ENCODE results near the gene SERTAD2.

The SERTAD2 gene

GRCh38 chr2:64626963-64627760 is 26.6 kb downstream of the SERTAD2 start:
- no peak for DNase-seq

- no peak for DNase-seq
Observed at GRCh38 chr2:64626146-64626809, 27.4 kb downstream of the SERTAD2 start.

GRCh38 chr2:64625299-64626145 is 28.2 kb downstream of the SERTAD2 start:
- DNase-seq = no peak

- DNase-seq = no peak
Observed at GRCh38 chr2:64624862-64625261, 28.9 kb downstream of the SERTAD2 start.

- DNase-seq = no peak
Observed at GRCh38 chr2:64624108-64624610, 29.6 kb downstream of the SERTAD2 start.

- DNase-seq = no peak
Observed at GRCh38 chr2:64623242-64623850, 30.4 kb downstream of the SERTAD2 start.

- no peak for DNase-seq
Observed at GRCh38 chr2:64622443-64623241, 31.1 kb downstream of the SERTAD2 start.

GRCh38 chr2:64620661-64621060 is 33.1 kb downstream of the SERTAD2 start:
- DNase-seq = no peak

- DNase-seq = no peak
Observed at GRCh38 chr2:64617631-64618151, 36.0 kb downstream of the SERTAD2 start.

- DNase-seq = no peak
Observed at GRCh38 chr2:64615844-64616536, 37.7 kb downstream of the SERTAD2 start.

GRCh38 chr2:64615192-64615763 is 38.4 kb downstream of the SERTAD2 start:
- no peak for DNase-seq

- no peak for DNase-seq
Observed at GRCh38 chr2:64613276-64613675, 40.4 kb downstream of the SERTAD2 start.

GRCh38 chr2:64612575-64613195 is 41.0 kb downstream of the SERTAD2 start:
- DNase-seq = no peak

GRCh38 chr2:64610316-64610855 is 43.3 kb downstream of the SERTAD2 start:
- DNase-seq = no peak

GRCh38 chr2:64609942-64610281 is 43.8 kb downstream of the SERTAD2 start:
- DNase-seq = no peak

- DNase-seq = peak; percentile 76
Observed at GRCh38 chr2:64609227-64609941, 44.3 kb downstream of the SERTAD2 start.

GRCh38 chr2:64608867-64609226 is 44.9 kb downstream of the SERTAD2 start:
- DNase-seq = no peak

- DNase-seq = no peak
Observed at GRCh38 chr2:64607381-64608304, 46.1 kb downstream of the SERTAD2 start.

Measured in activated CD4-positive, alpha-beta T cell treated with anti-CD3 and anti-CD28 coated beads, Interleukin-10, Interleukin-2, amounts not matched to agents 100 ng/mL and 50 ng/mL, durations not matched to agents 16 hours and 8 hours (primary cell).